Skeletal muscle tissue (tissue), 4 donors: ENCODE results near the gene SIX5. TPM values are rescaled to one million over a fixed set of nuclear protein-coding genes. Genes with fewer than 3 reads are reported as not detected.

Experiments used
- H3K27ac ChIP-seq: one replicate; pipeline ENCODE4 v1.7.0; 2013; ENCODE audit warnings: mild to moderate bottlenecking, low read depth, low read length, inconsistent platforms
- H3K27me3 ChIP-seq, 3 donors: one replicate each; pipeline ENCODE4 v1.7.0; 2013; ENCODE audit warnings: low read length in 3 of 3; ENCODE audit not compliant: control insufficient read depth in 3 of 3, insufficient read depth in 3 of 3
- H3K36me3 ChIP-seq, 3 donors: one replicate each; pipeline ENCODE4 v1.7.0; 2013; ENCODE audit warnings: low read length in 3 of 3; ENCODE audit not compliant: control insufficient read depth in 3 of 3, insufficient read depth in 3 of 3
- H3K4me1 ChIP-seq, 3 donors: one replicate each; pipeline ENCODE4 v1.7.0; 2013; ENCODE audit warnings: low read length in 3 of 3, mild to moderate bottlenecking in 3 of 3; ENCODE audit not compliant: control insufficient read depth in 3 of 3, insufficient read depth in 3 of 3
- H3K4me3 ChIP-seq, 3 donors: one replicate each; pipeline ENCODE4 v1.7.0; 2013; ENCODE audit warnings: low read length in 3 of 3
- H3K9ac ChIP-seq, 3 donors: one replicate each; pipeline ENCODE4 v1.7.0; 2013; ENCODE audit warnings: low read length in 3 of 3, mild to moderate bottlenecking in 3 of 3, moderate library complexity in 2 of 3, low read depth in 1 of 3
- H3K9me3 ChIP-seq, 3 donors: one replicate each; pipeline ENCODE4 v1.7.0; 2013; ENCODE audit warnings: low read length in 3 of 3; ENCODE audit not compliant: control insufficient read depth in 3 of 3
- total RNA-seq: library from RNA; depleted of rRNA; stranded (reverse); fragments of >200 nt; gene quantifications from one replicate; pipeline ENCODE4 v1.2.3, GENCODE V29; 2014
- donor health status: Osteomylitis.

SIX5 gene
- total RNA-seq, 1 donor from 2014 or later: 8.4 TPM

GRCh38 chr19:45774765-45775164 lies 5.7 kb upstream of the SIX5 start:
- no peak overlapping the region for H3K9ac ChIP-seq
- H3K36me3 ChIP-seq: peaks cover 28 to 53% (median 49%) of the 10 kb centered on the region in 3 donors
- H3K4me3 ChIP-seq: no peak overlapping the region
- H3K27ac ChIP-seq: no peak overlapping the region
- no peaks in the 10 kb centered on the region for H3K9me3 ChIP-seq
- H3K4me1 ChIP-seq: peaks cover 14 to 33% (median 15%) of the 10 kb centered on the region in 3 donors
- H3K27me3 ChIP-seq: no peaks in the 10 kb centered on the region

- Histone ChIP-seq H3K9me3 (no peaks in the 10 kb centered on the region), H3K36me3 (peaks cover 24 to 42% (median 40%) of the 10 kb centered on the region in 3 donors), H3K9ac (peak overlapping the region in 1 of 3 donors; percentile 55), H3K4me1 (peaks cover 12 to 33% (median 16%) of the 10 kb centered on the region in 3 donors), H3K27ac (no peak overlapping the region), H3K4me3 (no peak overlapping the region), H3K27me3 (no peaks in the 10 kb centered on the region)
Observed at GRCh38 chr19:45773384-45773783, 4.3 kb upstream of the SIX5 start.

- H3K27me3 ChIP-seq: no peaks in the 10 kb centered on the region
- H3K36me3 ChIP-seq: peaks cover 19 to 37% (median 35%) of the 10 kb centered on the region in 3 donors
Observed at GRCh38 chr19:45772912-45773311, 3.9 kb upstream of the SIX5 start.

GRCh38 chr19:45772130-45772840 lies 3.2 kb upstream of the SIX5 start:
- Histone ChIP-seq H3K4me3 (no peak overlapping the region), H3K27ac (no peak overlapping the region), H3K9me3 (no peaks in the 10 kb centered on the region), H3K4me1 (peaks cover 15 to 41% (median 16%) of the 10 kb centered on the region in 3 donors), H3K36me3 (peaks cover 13 to 31% (median 29%) of the 10 kb centered on the region in 3 donors), H3K27me3 (no peaks in the 10 kb centered on the region), H3K9ac (peak overlapping the region in 1 of 3 donors; percentile 40)

More at GRCh38 chr19:45772912-45773311, 3.9 kb upstream of the SIX5 start:
- Histone ChIP-seq H3K9ac (no peak overlapping the region), H3K4me1 (peaks cover 12 to 35% (median 16%) of the 10 kb centered on the region in 3 donors), H3K9me3 (no peaks in the 10 kb centered on the region), H3K4me3 (no peak overlapping the region), H3K27ac (no peak overlapping the region)

GRCh38 chr19:45771311-45771933 lies 2.4 kb upstream of the SIX5 start:
- Histone ChIP-seq H3K27ac (peak overlapping the region; percentile 93), H3K4me1 (peaks cover 23 to 50% (median 24%) of the 10 kb centered on the region in 3 donors), H3K9me3 (no peaks in the 10 kb centered on the region), H3K4me3 (peak overlapping the region in 2 of 3 donors; percentile 22 to 54), H3K9ac (peak overlapping the region in 2 of 3 donors; percentile 34 to 79), H3K27me3 (no peaks in the 10 kb centered on the region), H3K36me3 (peaks cover 6 to 22% (median 20%) of the 10 kb centered on the region in 3 donors)

- no peaks in the 10 kb centered on the region for H3K9me3 ChIP-seq
- peaks cover 7 to 25% (median 19%) of the 10 kb centered on the region in 3 donors for H3K36me3 ChIP-seq
- no peaks in the 10 kb centered on the region for H3K27me3 ChIP-seq
- peak overlapping the region; percentile 74 to 95 (median 91) for H3K4me3 ChIP-seq
- peak overlapping the region; percentile 93 for H3K27ac ChIP-seq
- peak overlapping the region; percentile 57 to 90 (median 76) for H3K9ac ChIP-seq
- peaks cover 29 to 60% (median 34%) of the 10 kb centered on the region in 3 donors for H3K4me1 ChIP-seq
Observed at GRCh38 chr19:45770192-45771101, 1.4 kb upstream of the SIX5 start.

GRCh38 chr19:45769821-45770191 lies 754 bp upstream of the SIX5 start:
- peaks cover 7 to 25% (median 19%) of the 10 kb centered on the region in 3 donors for H3K36me3 ChIP-seq
- no peaks in the 10 kb centered on the region for H3K9me3 ChIP-seq
- H3K27ac ChIP-seq: peak overlapping the region; percentile 93
- no peaks in the 10 kb centered on the region for H3K27me3 ChIP-seq
- H3K9ac ChIP-seq: peak overlapping the region; percentile 57 to 90 (median 76)
- peaks cover 34 to 66% (median 40%) of the 10 kb centered on the region in 3 donors for H3K4me1 ChIP-seq
- H3K4me3 ChIP-seq: peak overlapping the region; percentile 74 to 95 (median 91)

- H3K27ac ChIP-seq: peak overlapping the region; percentile 93
- H3K4me1 ChIP-seq: peaks cover 45 to 77% (median 52%) of the 10 kb centered on the region in 3 donors
- H3K9ac ChIP-seq: peak overlapping the region; percentile 77 to 90 (median 85)
- H3K9me3 ChIP-seq: no peaks in the 10 kb centered on the region
- no peaks in the 10 kb centered on the region for H3K27me3 ChIP-seq
- H3K4me3 ChIP-seq: peak overlapping the region; percentile 74 to 95 (median 91)
- H3K36me3 ChIP-seq: peaks cover 6 to 20% (median 16%) of the 10 kb centered on the region in 3 donors
Observed at GRCh38 chr19:45768655-45768983, 433 bp downstream of the SIX5 start.

GRCh38 chr19:45767881-45768654 lies 984 bp downstream of the SIX5 start:
- Histone ChIP-seq H3K4me1 (peaks cover 46 to 73% (median 53%) of the 10 kb centered on the region in 3 donors), H3K36me3 (peaks cover 6 to 15% (median 14%) of the 10 kb centered on the region in 3 donors), H3K9me3 (no peaks in the 10 kb centered on the region), H3K27me3 (no peaks in the 10 kb centered on the region), H3K9ac (peak overlapping the region; percentile 81 to 92 (median 90)), H3K27ac (peak overlapping the region; percentile 93), H3K4me3 (peak overlapping the region; percentile 79 to 91 (median 87))
